Measurements from ENCODE around the gene INHBE. TPM values are rescaled to one million over a fixed set of nuclear protein-coding genes. Genes with fewer than 3 reads are reported as not detected.

Gene INHBE
- total and polyA plus RNA-seq, 8 donors = not detected

- H3K27me3 ChIP-seq = no peaks in the 10 kb centered on the region
- TF ChIP-seq CTCF (IDR thresholded peaks at IDR 0.05) (no peak), POLR2AphosphoS5 (IDR thresholded peaks at IDR 0.05) (no peak), POLR2A (IDR thresholded peaks at IDR 0.05) (no peak), EP300 (IDR thresholded peaks at IDR 0.05) (no peak)
- peak overlapping the region in 3 of 5 donors; percentile 91 to 99 (median 98) for H3K27ac ChIP-seq
- H3K36me3 ChIP-seq = peaks cover 0 to 14% (median 10%) of the 10 kb centered on the region in 4 donors
- 63 to 75% (median 72%) methylated on average over 6 of the region's 6 CpGs for WGBS, 5 donors
- DNase-seq = no peak
- no peaks in the 10 kb centered on the region for H3K9me3 ChIP-seq
- peaks cover 9 to 26% (median 18%) of the 10 kb centered on the region in 4 donors for H3K4me1 ChIP-seq
- no peak overlapping the region for H3K4me3 ChIP-seq
- intact Hi-C loops (cut with DNase I; ENCODE audit: low total_unique reads) = no loop called here
These were observed 26.1 kb upstream of the INHBE start for GRCh38 chr12:57428965-57429364.

GRCh38 chr12:57429473-57430111 is 25.5 kb upstream of the INHBE start:
- Histone ChIP-seq H3K36me3 (peaks cover 0 to 11% (median 9%) of the 10 kb centered on the region in 4 donors), H3K27ac (peak overlapping the region in 4 of 5 donors; percentile 91 to 99 (median 96)), H3K27me3 (no peaks in the 10 kb centered on the region), H3K9me3 (no peaks in the 10 kb centered on the region), H3K4me3 (peak overlapping the region; percentile 67 to 83 (median 76)), H3K4me1 (peaks cover 9 to 26% (median 18%) of the 10 kb centered on the region in 4 donors)
- 24 to 31% (median 27%) methylated on average over 9 of the region's 9 CpGs for WGBS, 5 donors
- DNase-seq = peak in 1 of 2 donors; percentile 34
- intact Hi-C loops (cut with DNase I; ENCODE audit: low total_unique reads) = no loop called here
- TF ChIP-seq POLR2AphosphoS5 (IDR thresholded peaks at IDR 0.05) (no peak), CTCF (IDR thresholded peaks at IDR 0.05) (no peak), POLR2A (IDR thresholded peaks at IDR 0.05) (no peak), EP300 (IDR thresholded peaks at IDR 0.05) (no peak)

- H3K9me3 ChIP-seq = no peaks in the 10 kb centered on the region
- peaks cover 0 to 7% (median 6%) of the 10 kb centered on the region in 4 donors for H3K36me3 ChIP-seq
- intact Hi-C loops (cut with DNase I; ENCODE audit: low total_unique reads) = no loop called here
- no peaks in the 10 kb centered on the region for H3K27me3 ChIP-seq
- peak overlapping the region; percentile 67 to 83 (median 76) for H3K4me3 ChIP-seq
- peak in 1 of 2 donors; percentile 47 for DNase-seq
- peaks cover 9 to 26% (median 18%) of the 10 kb centered on the region in 4 donors for H3K4me1 ChIP-seq
- H3K27ac ChIP-seq = peak overlapping the region; percentile 91 to 99 (median 95)
- TF ChIP-seq EP300 (IDR thresholded peaks at IDR 0.05) (no peak), CTCF (IDR thresholded peaks at IDR 0.05) (no peak), POLR2AphosphoS5 (IDR thresholded peaks at IDR 0.05) (no peak), POLR2A (IDR thresholded peaks at IDR 0.05) (no peak)
- 0 to 1% (median 1%) methylated on average over 24 to 74 of the region's 74 CpGs for WGBS, 5 donors
These were observed 24.8 kb upstream of the INHBE start for GRCh38 chr12:57430112-57430930.

GRCh38 chr12:57430931-57431566 is 24.1 kb upstream of the INHBE start, which contains the start of gene R3HDM2:
Gene R3HDM2 (minus strand): TSS chr12:57431043. CDS start chr12:57310428, 120,615 bp downstream.
- 0 to 1% (median 1%) methylated on average over 37 to 41 of the region's 41 CpGs for whole genome bisulfite sequencing, 5 donors

More at GRCh38 chr12:57430931-57431566, 24.1 kb upstream of the INHBE start, which contains the start of gene R3HDM2:
- Histone ChIP-seq H3K27me3 (no peaks in the 10 kb centered on the region), H3K4me1 (peaks cover 9 to 26% (median 18%) of the 10 kb centered on the region in 4 donors), H3K27ac (peak within 1 kb of the TSS; percentile 91 to 99 (median 95)), H3K4me3 (peak within 1 kb of the TSS; percentile 67 to 83 (median 76)), H3K9me3 (no peaks in the 10 kb centered on the region), H3K36me3 (no peaks in the 10 kb centered on the region)
- DNase-seq = peak; percentile 98 to 99
- no peak for TF ChIP-seq EP300 (IDR thresholded peaks at IDR 0.05)
- TF ChIP-seq POLR2A (IDR thresholded peaks at IDR 0.05) = peak in 2 of 4 donors; percentile 78 to 79
- peak; percentile 98 to 99 (median 99) for TF ChIP-seq POLR2AphosphoS5 (IDR thresholded peaks at IDR 0.05)
- intact Hi-C loops (cut with DNase I; ENCODE audit: low total_unique reads) = no loop called here

Data from stomach (tissue), 9 donors.